ENCODE results near the gene NEURL2.
A peak's percentile ranks its signal among the peaks of the same experiment; 100 is the strongest.
"Not testable (repeated sequence)": the region's sequence is repeated elsewhere in the genome, so short reads cannot be mapped to it uniquely, and the experiment has no call there.

Gene NEURL2

GRCh38 chr20:45919542-45920399 is 28.8 kb upstream of the NEURL2 start:
- no peak for DNase-seq

- DNase-seq, result no peak
Measured at GRCh38 chr20:45918779-45919537, 27.9 kb upstream of the NEURL2 start.

GRCh38 chr20:45918182-45918737 is 27.3 kb upstream of the NEURL2 start:
- DNase-seq, result no peak

DNA sequence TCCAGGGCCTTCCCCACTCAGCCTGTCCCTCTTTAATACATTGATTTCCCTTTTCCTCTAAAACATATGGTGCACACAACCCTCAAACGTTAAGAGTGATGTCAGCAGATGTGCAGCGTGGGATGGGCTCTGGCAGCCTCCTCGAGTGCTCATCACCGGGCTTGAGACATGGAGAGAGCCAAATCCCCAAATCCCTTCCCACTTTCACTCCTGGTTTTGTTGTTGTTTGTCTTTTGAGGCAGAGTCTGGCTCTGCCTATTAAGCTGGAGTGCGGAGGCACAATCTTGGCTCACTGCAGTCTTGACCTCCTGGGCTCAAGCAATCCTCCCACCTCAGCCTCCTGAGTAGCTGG is 26.8 kb upstream of the NEURL2 start:
- DNase-seq, result no peak

- no peak for DNase-seq
Measured at GRCh38 chr20:45913116-45913515, 22.1 kb upstream of the NEURL2 start.

- no peak for DNase-seq
Measured at GRCh38 chr20:45912344-45912682, 21.3 kb upstream of the NEURL2 start.

DNA sequence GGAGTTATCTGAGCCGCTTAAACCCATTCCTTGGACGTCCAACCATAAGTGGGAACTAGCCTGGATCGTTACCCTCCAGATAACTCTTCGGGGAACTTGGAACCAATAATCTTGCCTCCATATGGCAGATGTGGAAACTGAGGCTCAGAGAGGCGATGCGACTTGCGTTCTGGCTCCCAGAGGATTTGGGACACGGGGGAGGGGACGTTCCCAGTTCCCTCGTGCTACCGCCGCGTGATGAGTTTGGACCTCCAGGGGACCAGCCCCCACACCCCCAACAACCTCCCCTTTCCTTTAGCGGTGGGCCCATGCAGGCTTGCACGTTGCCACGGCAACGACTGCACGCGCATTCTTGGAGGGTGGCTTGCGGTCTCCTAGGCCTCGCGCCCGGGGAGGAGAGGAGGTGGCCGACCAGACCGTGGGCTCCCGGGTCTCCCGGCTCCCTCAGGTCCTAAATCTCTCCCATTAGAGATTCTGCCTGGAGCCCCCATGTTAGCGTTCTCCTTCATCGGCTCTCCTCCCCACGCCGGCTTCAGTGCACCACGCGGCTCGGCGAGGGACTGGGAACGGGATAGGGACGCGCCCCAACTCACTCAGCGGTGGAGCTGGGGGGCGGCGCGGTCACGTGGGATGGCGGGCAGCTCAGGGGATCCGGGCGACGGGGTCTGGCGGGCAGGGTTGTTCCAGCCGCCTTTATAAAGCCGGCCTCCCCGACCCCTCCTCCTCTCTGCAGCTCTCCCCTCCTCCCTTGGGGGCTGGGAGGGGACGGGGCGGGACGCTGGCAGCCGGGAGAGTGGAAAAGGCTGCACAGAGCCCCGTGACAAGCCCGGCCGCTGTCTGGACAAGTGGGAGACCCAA is 20.7 kb upstream of the NEURL2 start, which contains the start of gene PLTP:
PLTP (minus strand) TSS at position 670 of the 858 bp plus-strand sequence. CDS start 703 bp downstream, outside the sequence.
- DNase-seq, result peak; percentile 28 to 31

- DNase-seq, result peak; percentile 97 to 98
Measured at GRCh38 chr20:45910670-45911485, 19.9 kb upstream of the NEURL2 start.

- no peak for DNase-seq
Measured at GRCh38 chr20:45909817-45910669, 19.0 kb upstream of the NEURL2 start.

- DNase-seq, result no peak
Measured at GRCh38 chr20:45909336-45909808, 18.4 kb upstream of the NEURL2 start.

DNA sequence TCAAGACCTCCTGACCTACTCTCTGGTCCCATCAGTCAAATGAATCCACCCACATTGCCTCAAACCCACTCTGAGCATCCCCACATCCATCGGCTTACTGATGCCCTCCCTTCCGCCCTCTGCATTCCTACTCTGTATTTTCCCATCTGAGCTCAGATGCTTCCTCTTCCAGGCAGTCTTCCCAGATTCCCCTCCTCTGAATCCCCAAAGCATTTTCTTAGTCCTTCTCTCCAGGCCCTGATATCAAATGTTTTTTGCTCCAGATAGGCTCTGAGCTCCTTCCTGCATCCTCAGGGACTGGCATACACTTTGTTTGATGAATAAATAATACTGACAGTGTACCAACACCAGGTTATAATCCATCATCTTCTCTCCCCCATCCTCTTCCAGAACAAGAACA is 17.1 kb upstream of the NEURL2 start:
- DNase-seq, result no peak

DNA sequence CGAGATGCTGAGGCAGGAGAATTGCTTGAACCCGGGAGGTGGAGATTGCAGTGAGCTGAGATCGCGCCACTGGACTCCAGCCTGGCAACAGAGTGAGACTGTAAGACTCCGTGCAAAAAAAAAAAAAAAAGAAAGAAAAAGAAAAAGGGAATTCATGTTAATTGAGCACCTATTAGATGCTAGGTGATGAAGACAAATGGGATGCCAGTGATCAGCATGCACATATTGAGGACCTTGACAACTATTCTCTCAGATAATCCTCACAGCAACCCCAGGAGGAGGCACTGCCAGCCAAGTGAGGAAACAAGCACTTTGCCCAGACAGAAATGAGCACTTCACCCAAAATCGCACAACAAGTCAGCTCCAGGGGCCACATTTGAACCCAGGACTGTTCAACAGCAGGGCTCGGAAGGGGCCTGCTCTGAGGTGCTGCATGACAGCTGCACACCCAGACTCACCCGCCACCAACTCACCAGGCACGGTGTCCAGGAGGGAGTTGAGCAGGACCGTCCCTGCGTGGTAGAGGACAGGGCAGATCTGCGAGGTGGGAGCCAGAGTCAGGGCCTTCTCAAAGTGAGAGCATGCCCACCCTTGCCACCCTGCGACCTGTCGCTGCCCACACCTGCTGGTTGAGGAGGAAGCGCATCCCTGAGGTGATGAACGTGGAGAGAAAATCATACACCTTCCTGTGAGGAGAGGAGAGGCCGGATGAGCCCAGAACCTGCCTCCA is 16.4 kb upstream of the NEURL2 start:
- no peak for DNase-seq

DNA sequence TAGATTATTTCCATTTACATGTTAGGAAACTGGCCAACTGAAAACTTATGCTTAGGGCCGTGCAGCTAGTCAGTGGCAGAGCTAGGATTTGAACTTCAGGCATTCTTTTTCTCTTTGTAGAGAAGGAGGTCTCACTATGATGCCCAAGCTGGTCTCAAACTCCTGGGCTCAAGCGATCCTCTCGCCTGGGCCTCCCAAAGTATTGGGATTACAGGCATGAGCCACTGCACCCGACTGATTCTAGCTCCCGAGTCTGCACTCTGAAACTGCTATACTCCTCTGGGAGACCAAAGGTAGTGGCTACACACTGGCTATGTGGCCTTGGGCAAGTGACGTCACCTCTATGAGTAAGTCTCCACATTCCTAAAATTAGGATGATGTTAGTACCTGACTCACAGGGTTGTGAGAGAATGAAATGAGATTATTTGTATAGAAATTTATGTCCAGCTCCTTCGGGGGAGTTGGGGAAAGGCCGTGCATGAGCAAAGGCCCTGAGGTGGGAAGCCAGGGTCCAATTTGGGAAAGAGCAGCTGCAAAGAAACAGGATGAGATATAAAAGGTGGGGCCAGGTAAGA is 14.6 kb upstream of the NEURL2 start:
- no peak for DNase-seq

GRCh38 chr20:45904583-45905504 is 13.8 kb upstream of the NEURL2 start:
- no peak for DNase-seq

GRCh38 chr20:45902199-45902701 is 11.2 kb upstream of the NEURL2 start:
- no peak for DNase-seq

GRCh38 chr20:45901332-45901731 is 10.3 kb upstream of the NEURL2 start:
- DNase-seq, result not testable (repeated sequence)

DNA sequence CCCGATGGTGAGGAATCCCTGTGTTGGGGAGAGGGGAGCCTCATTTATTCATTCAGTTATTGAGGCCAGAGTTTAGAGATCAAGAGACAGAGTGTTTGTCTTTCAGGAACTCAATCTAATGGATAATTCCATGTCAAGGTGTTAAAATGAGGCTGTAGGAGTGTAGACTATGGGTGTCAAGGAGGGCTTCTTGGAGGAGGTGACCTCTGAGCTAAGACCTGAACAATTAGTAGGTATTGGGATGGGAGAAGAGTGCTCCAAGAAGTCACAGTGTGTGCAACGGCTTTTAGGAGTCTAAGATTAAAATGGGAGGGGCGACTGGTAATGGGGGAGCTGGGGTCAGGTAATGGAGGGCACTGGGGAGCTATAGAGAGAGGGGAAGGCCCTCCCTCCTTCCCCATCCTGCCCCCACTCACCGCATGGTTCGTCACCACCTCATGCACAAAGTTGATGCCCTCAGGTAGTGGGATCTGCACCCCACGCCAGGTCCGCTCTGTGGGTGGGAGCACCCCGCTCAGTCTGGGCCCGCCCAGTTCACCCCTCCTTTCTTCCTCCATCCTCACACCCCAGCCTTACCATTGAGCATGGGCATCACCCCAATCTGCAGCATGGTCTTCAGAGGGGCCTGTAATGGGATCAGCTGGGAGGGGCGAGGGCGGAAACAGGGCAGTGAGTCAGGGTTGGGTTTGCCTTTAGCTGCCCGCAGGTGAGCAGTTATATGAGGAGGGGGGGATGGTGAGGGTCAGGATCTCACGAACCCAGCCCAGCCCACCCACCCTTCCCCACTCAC is 8.2 kb upstream of the NEURL2 start:
- DNase-seq, result no peak

DNA sequence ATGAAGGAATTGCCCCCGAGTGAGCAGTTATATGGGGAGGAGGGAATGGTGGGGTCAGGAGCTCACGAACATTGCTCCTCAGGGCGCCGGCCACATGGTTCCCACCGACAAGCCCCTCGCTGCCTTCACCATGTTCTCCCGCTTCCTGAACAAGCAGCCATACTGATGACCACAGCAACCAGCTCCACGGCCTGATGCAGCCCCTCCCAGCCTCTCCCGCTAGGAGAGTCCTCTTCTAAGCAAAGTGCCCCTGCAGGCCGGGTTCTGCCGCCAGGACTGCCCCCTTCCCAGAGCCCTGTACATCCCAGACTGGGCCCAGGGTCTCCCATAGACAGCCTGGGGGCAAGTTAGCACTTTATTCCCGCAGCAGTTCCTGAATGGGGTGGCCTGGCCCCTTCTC is 7.3 kb upstream of the NEURL2 start:
- no peak for DNase-seq

Data from activated CD4-positive, alpha-beta T cell treated with anti-CD3 and anti-CD28 coated beads, Interleukin-2, amount 50 U/mL, for 48 hours (primary cell).